ENCODE measurements around the gene DGKI. TPM values are rescaled to one million over a fixed set of nuclear protein-coding genes. Genes with fewer than 3 reads are reported as not detected.
"Not testable (repeated sequence)": the region's sequence is repeated elsewhere in the genome, so short reads cannot be mapped to it uniquely, and the experiment has no call there.

The DGKI gene
- total RNA-seq, 1 donor from 2014 or later: 3.3 TPM

- no peak for DNase-seq (ENCODE audit: low spot score)
Measured at GRCh38 chr7:137742051-137742450, 104.7 kb downstream of the DGKI start.

DNA sequence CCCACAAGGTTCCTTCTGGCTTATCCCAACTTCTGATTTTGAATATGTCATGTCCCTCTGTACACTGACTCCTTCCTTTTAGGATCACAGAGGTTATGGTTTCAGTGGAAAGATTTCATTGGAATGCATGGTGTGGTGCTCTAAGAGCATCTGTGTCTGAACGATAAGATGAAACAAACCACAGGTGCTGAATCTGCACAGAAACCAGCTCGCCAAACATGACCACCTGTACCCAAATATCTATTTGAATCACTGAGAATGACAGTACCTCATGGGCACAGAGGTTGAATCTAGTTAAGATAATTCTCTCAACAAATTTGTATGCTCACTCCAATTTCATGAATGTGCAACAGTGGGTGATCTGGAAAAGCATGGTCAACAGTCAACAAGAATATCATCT, 105.3 kb downstream of the DGKI start:
- no peak for DNase-seq (ENCODE audit: low spot score)

DNA sequence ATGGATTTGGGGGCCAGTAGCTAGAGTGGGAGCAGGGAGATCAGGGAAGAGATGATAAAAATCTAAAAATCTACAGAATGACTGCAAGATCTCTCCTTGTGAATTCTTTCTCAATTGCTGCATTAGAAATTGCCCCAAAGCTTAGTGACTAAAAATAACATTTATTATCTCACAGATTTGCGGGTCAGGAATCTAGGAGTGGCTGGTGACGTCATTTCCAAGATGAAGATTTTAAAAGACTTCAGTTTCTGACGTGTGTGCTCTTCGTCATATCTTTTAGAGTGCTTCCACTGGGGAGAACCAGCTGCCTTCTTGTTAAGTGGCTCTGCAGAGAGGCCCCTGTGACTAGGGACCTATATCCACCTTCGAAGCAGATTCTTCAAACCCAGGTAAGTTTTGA, 112.6 kb downstream of the DGKI start:
- DNase-seq (ENCODE audit: low spot score): no peak

DNA sequence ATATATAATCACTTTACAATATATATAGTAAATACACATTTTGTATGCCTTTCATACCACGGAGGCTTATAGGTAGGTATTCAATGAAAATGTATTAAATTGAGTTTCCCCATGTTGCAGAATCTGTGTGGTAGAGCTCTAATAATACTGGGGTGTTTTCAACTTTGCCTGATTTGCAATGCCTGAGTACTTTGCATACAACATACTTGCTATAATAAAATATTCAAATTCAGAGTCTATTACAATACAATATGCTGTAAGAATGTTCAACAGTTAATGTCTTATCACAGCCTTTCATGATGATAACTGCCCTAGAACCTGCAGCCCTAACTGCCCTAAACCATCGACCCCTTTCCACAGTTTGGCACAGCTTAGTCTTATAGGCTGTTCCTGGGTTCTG, 114.6 kb downstream of the DGKI start:
- no peak for DNase-seq (ENCODE audit: low spot score)

GRCh38 chr7:137731436-137731835, 115.3 kb downstream of the DGKI start:
- no peak for DNase-seq (ENCODE audit: low spot score)

DNA sequence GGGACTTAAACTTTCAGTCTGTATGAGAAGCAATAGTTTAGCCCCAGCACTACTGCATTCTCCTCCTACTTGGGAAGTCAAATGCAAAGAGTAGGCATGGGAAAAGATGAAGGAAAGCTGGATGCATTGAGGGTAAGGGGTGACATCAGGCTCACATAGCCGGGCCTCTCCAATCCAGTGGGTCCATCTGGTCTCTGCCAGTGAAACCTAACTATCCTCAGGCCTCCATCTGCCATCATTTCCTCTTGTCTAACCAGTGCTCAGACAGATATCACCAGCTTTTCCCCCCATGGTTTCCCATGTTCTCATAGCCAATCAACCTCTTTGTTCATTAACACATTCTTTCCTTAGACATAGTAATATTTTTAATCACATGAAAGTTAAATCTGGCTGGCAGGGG, 118.3 kb downstream of the DGKI start:
- DNase-seq (ENCODE audit: low spot score): no peak

- no peak for DNase-seq (ENCODE audit: low spot score)
Measured at GRCh38 chr7:137727413-137727812, 119.4 kb downstream of the DGKI start.

- DNase-seq (ENCODE audit: low spot score): no peak
Measured at GRCh38 chr7:137718355-137718754, 128.4 kb downstream of the DGKI start.

- DNase-seq (ENCODE audit: low spot score): no peak
Measured at GRCh38 chr7:137717811-137718271, 128.9 kb downstream of the DGKI start.

GRCh38 chr7:137717045-137717444, 129.7 kb downstream of the DGKI start:
- DNase-seq (ENCODE audit: low spot score): no peak

GRCh38 chr7:137716061-137716460, 130.7 kb downstream of the DGKI start:
- no peak for DNase-seq (ENCODE audit: low spot score)

DNA sequence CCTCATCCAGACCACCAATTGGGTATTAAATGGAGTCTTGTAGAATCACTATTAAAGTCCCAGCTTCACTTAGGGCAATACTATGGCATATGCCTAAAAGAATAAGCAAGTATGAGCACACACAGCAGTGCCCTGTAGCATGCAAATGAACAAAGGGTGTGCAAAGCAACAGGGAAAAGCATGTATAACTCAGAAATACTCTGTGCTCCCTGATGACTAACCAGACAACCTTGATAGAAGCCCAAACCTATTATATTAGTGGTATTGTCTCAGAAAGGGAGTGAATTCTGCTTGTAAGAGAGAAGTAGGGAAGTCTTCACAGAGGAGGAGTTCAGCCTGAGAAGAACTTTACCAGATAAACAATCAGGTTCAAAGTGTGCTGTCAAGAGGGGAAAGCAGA, 131.2 kb downstream of the DGKI start:
- DNase-seq (ENCODE audit: low spot score): no peak

DNA sequence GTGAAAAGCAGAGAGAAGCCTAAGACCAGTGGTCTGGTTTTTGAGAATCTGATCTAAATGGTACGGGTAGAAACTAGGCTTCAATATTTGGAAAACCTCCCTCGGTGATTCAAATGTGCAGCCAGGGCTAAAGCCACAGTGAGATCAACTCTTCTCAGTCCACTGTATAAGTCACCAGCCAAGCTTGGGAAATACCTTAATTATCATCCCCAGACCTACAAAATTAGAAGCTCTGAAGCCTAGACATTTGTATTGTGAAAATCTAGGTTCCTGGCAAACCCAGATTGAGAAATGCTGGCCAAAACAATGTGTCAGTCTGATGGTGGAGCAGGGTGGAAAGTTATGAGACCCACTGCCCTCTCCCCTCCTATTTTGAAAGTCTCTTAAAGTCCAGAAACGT, 131.7 kb downstream of the DGKI start:
- DNase-seq (ENCODE audit: low spot score): no peak

DNA sequence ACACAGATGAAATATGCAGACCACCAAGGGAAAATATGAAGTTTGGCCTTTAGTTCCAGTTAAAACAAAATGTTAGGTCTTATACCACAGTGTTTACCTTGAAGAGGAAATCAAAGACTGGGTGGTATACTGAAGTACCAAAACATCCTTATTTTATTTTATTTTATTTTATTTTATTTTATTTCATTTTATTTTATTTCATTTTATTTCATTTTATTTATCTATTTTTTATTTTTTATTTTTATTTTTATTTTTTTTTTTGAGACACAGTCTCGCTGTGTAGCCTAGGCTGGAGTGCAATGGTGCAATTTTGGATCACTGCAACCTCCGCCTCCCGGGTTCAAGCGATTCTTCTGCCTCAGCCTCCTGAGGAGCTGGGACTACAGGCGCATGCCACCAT, 140.4 kb downstream of the DGKI start:
- DNase-seq (ENCODE audit: low spot score): not testable (repeated sequence)

DNA sequence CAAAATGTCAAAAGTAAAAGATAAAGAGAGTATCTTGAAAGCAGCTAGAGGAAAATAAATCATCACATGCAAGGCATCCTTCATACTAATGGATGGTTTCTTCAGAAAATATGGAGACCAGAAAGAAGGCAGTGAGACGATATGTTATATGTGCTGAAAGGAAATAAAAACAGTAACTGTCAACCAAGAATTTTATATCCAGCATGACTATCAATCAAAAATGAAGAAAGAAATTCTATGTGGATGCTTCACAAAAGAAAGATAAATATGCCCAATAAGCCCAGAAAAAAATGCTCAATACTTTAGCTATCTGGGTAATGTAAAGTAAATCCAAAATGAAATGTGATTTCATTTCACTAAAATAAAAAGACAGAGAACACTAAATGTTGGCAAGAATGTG, 142.1 kb downstream of the DGKI start:
- DNase-seq (ENCODE audit: low spot score): no peak

DNA sequence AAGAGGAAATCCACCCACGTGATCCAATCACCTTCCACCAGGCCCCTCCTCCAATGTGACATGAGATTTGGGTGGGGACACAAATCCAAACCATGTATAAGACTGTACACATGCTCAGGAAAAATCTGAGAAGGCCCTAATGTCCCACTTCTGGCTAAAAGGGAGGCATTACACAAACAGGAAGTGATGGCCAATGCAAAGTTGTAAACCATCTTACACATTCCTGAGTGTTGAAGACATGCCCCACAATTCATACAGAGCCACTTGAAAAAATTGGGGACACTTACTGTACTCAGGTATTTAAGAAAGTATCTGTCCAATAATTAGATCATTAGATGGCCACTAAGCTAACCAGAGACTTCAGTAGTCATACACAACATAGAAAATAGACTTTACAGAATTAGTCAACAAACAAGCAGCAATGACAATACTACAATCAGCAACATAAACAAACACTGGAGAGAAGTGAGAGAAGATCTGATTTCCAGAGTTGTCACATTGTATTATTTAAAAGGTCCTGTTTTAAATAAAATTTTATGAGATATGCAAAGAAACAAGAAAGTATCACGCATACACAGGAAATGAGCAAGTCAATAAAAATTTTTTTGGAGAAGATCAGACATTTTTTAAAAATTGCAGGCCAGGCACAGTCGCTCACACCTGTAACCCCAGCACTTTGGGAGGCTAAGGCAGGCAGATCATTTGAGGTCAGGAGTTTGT, 143.3 kb downstream of the DGKI start:
- no peak for DNase-seq (ENCODE audit: low spot score)

DNA sequence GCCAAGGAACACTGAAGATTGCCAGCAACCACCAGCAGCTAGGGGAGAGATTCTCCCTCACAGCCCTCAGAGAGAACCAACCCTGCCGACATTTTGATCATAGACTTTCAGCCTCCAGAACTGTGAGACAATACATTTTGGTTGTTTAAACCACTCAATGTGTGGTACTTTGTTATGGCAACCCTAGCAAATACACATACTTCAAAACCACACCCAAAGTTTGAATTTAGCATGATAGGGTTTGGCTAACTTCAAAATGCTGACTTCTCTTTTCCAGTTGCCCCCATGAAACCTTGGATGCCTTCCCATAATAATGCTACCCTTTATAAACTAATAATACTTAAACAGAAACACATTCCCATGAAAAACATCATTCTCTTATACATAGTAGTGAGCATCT, 149.8 kb downstream of the DGKI start:
- DNase-seq (ENCODE audit: low spot score): no peak

DNA sequence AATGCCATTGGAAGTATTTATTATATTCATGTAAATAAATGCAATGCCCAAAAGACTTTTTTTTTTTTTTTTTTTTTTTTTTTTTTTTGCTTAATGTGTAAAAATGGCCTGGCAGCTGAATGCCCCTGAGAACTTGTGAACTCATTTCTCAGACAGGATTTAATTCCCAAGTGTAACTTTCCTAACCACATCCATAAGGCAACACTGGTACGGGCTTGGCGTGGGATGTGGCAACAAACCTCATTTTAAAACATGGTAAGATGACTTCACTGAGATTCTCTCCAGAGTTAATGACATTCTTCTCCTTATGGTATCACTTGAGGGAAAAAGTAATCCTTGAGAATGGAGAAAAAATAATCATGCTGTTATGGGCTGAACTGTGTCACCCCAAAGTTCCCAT, 150.4 kb downstream of the DGKI start:
- no peak for DNase-seq (ENCODE audit: low spot score)

GRCh38 chr7:137695942-137696341, 150.8 kb downstream of the DGKI start:
- DNase-seq (ENCODE audit: low spot score): no peak

DNA sequence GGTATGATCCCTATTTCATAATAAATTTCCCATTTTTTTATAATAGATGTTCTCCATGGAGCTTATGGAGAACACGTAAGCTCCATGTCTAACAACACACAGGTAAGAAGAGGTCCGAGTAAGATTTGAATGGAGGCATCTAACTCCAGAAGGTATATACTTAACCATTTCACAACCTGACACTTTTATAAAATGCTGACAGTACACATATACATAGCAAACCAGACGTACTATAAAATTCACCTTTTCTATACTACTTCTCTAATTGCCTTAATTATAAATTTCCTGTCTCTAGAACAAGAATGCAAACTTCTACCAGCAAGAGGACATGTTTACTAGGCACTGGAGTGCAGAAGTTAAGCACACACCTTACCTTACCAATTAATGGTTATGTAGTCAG, 151.3 kb downstream of the DGKI start:
- DNase-seq (ENCODE audit: low spot score): no peak

- no peak for DNase-seq (ENCODE audit: low spot score)
Measured at GRCh38 chr7:137694405-137694804, 152.4 kb downstream of the DGKI start.

DNA sequence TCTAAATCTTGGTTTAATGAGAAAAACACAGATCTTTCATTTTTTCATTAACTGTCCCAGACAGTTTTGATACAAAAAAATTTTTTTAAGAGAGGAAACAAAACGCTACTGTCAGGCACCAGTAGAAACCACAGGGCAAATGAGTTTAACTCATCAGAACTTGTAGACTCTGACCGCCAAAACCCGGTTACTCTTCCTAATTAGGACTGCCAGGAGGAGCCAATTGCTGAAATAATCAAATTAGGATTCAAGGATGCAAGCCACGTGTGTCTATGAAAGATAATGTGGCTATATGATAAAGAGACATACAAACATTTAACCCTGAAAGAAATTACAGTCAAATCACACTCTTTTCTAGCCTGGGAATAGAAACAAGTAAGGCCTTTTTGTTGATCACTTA, 154.4 kb downstream of the DGKI start:
- no peak for DNase-seq (ENCODE audit: low spot score)

- DNase-seq (ENCODE audit: low spot score): no peak
Measured at GRCh38 chr7:137691566-137691965, 155.2 kb downstream of the DGKI start.

GRCh38 chr7:137690635-137691034, 156.1 kb downstream of the DGKI start:
- DNase-seq (ENCODE audit: low spot score): no peak
